HepG2 (cell line): Measurements from ENCODE around the gene SUSD2. TPM values are rescaled to one million over a fixed set of nuclear protein-coding genes. Genes with fewer than 3 reads are reported as not detected.

Experiments used
- CBX2 ChIP-seq, 2 experiments: fragments of 200-600 bp in 1 of 2; sonication (generic); formaldehyde crosslinking in 1 of 2; IDR thresholded peaks; 2 replicates each; pipeline versions ENCODE4 v1.7.0 to v1.8.1; 2018 to 2022; ENCODE audit warnings: low read depth in 2 of 2, low read length in 1 of 2, mild to moderate bottlenecking in 1 of 2, missing genetic modification reagents in 1 of 2
- HOXA3 ChIP-seq: sonication (generic); formaldehyde crosslinking; IDR thresholded peaks from 2 replicates; pipeline ENCODE4 v1.5.0; 2020; ENCODE audit warnings: missing genetic modification reagents
- IRF2 ChIP-seq: IDR thresholded peaks from 2 replicates; pipeline ENCODE4 v1.6.1; 2018; ENCODE audit warnings: missing genetic modification reagents, missing compliant biosample characterization
- KMT2A ChIP-seq: sonication (generic); formaldehyde crosslinking; IDR thresholded peaks from 2 replicates; pipeline ENCODE4 v1.4.0; 2020; ENCODE audit warnings: missing genetic modification reagents
- MEF2D ChIP-seq: sonication (generic); formaldehyde crosslinking; IDR thresholded peaks from 2 replicates; pipeline ENCODE4 v1.5.1; 2020; ENCODE audit warnings: mild to moderate bottlenecking, missing genetic modification reagents
- MTA1 ChIP-seq: sonication (generic); formaldehyde crosslinking; IDR thresholded peaks from 2 replicates; pipeline ENCODE4 v1.4.0; 2020; ENCODE audit warnings: missing genetic modification reagents, mild to moderate bottlenecking, borderline replicate concordance
- NFKBIZ ChIP-seq: IDR thresholded peaks from 2 replicates; pipeline ENCODE4 v1.6.1; 2018; ENCODE audit warnings: missing genetic modification reagents, missing compliant biosample characterization
- NFYC ChIP-seq: IDR thresholded peaks from 2 replicates; pipeline ENCODE4 v1.6.1; 2016; ENCODE audit warnings: missing genetic modification reagents, missing compliant biosample characterization
- PRPF4 ChIP-seq: fragments of 200-400 bp; formaldehyde crosslinking; IDR thresholded peaks from 2 replicates; pipeline ENCODE4 v1.6.1; 2016; ENCODE audit warnings: low read length, low read depth; ENCODE audit not compliant: poor library complexity, severe bottlenecking
- RAD21 ChIP-seq: fragments of 450-650 bp; formaldehyde crosslinking; IDR thresholded peaks from 2 replicates; pipeline ENCODE4 v1.5.0; 2020; ENCODE audit warnings: mild to moderate bottlenecking
- RFX1 ChIP-seq: fragments of 450-650 bp; IDR thresholded peaks from 2 replicates; pipeline ENCODE4 v1.6.1; 2017
- SALL2 ChIP-seq: sonication (generic); formaldehyde crosslinking; IDR thresholded peaks from 2 replicates; pipeline ENCODE4 v1.8.1; 2023; ENCODE audit warnings: mild to moderate bottlenecking, missing genetic modification reagents, inconsistent platforms
- SAP130 ChIP-seq: IDR thresholded peaks from 2 replicates; pipeline ENCODE4 v1.6.1; 2016; ENCODE audit warnings: low read depth
- SPEN ChIP-seq: sonication (generic); formaldehyde crosslinking; IDR thresholded peaks from 2 replicates; pipeline ENCODE4 v1.5.1; 2020; ENCODE audit warnings: low read depth, mild to moderate bottlenecking, missing genetic modification reagents
- TMF1 ChIP-seq: sonication (generic); formaldehyde crosslinking; IDR thresholded peaks from 2 replicates; pipeline ENCODE4 v1.8.1; 2022; ENCODE audit warnings: low read depth, missing genetic modification reagents
- ZBTB8A ChIP-seq: sonication (generic); formaldehyde crosslinking; IDR thresholded peaks from 2 replicates; pipeline ENCODE4 v1.4.0; 2020; ENCODE audit warnings: mild to moderate bottlenecking, low read depth, missing genetic modification reagents, borderline replicate concordance
- ZNF224 ChIP-seq: sonication (generic); formaldehyde crosslinking; IDR thresholded peaks from 2 replicates; pipeline ENCODE4 v1.5.0; 2020; ENCODE audit warnings: mild to moderate bottlenecking, missing genetic modification reagents
- ZNF256 ChIP-seq: sonication (generic); formaldehyde crosslinking; conservative IDR thresholded peaks from 2 replicates; pipeline ENCODE4 v1.4.0; 2020; ENCODE audit warnings: missing genetic modification reagents
- ZNF3 ChIP-seq: IDR thresholded peaks from 2 replicates; pipeline ENCODE4 v1.7.0; 2017; ENCODE audit warnings: inconsistent platforms
- ZNF543 ChIP-seq: sonication (generic); formaldehyde crosslinking; IDR thresholded peaks from 2 replicates; pipeline ENCODE4 v1.4.0; 2020; ENCODE audit warnings: mild to moderate bottlenecking, missing genetic modification reagents
- ZNF562 ChIP-seq: sonication (generic); formaldehyde crosslinking; IDR thresholded peaks from 2 replicates; pipeline ENCODE4 v1.8.0; 2022; ENCODE audit warnings: missing genetic modification reagents, borderline replicate concordance
- ZNF776 ChIP-seq: sonication (generic); formaldehyde crosslinking; IDR thresholded peaks from 2 replicates; pipeline ENCODE4 v1.4.0; 2020; ENCODE audit warnings: mild to moderate bottlenecking, missing genetic modification reagents
- ZNF792 ChIP-seq: IDR thresholded peaks from 2 replicates; pipeline ENCODE4 v1.6.1; 2016
- polyA plus RNA-seq, 8 experiments: library from polyadenylated mRNA; depleted of rRNA in 3 of 8; stranded (reverse) in 7 of 8; unstranded in 1 of 8; fragments of >200 nt; fragmentation: Illumina TruSeq in 4 of 8; extraction: Trizol in 4 of 8; gene quantifications; 2 replicates each; pipeline versions ENCODE4 v1.2.1 to v1.2.3, GENCODE V29; 2011 to 2016; ENCODE audit warnings: low read depth in 4 of 8, missing spikeins in 1 of 8, mixed read lengths in 1 of 8; ENCODE audit not compliant: insufficient read depth in 1 of 8
- total RNA-seq, 5 experiments: library from RNA; depleted of rRNA; stranded (reverse); fragments of >200 nt; fragmentation: Illumina TruSeq; extraction: Trizol; gene quantifications; 2 replicates each; pipeline ENCODE4 v1.2.3, GENCODE V29; 2016; ENCODE audit warnings: low read depth in 1 of 5
- TF ChIP-seq, protein P1 (sequence below): sonication (generic); formaldehyde crosslinking; IDR thresholded peaks from 2 replicates; pipeline ENCODE4 v1.9.0; 2021; ENCODE audit warnings: missing genetic modification reagents, borderline replicate concordance
- TF ChIP-seq, protein P2 (sequence below): sonication (generic); formaldehyde crosslinking; IDR thresholded peaks from 2 replicates; pipeline ENCODE4 v1.5.0; 2020; ENCODE audit warnings: missing genetic modification reagents
- TF ChIP-seq, protein P3 (sequence below): sonication (generic); formaldehyde crosslinking; IDR thresholded peaks from 2 replicates; pipeline ENCODE4 v1.4.0; 2020; ENCODE audit warnings: missing genetic modification reagents
- TF ChIP-seq, protein P4 (sequence below): IDR thresholded peaks from 2 replicates; pipeline ENCODE4 v1.6.1; 2016; ENCODE audit warnings: missing compliant biosample characterization, missing genetic modification reagents, borderline replicate concordance

Gene SUSD2
- total and polyA plus RNA-seq, 2 of the 13 experiments (the other 11 are each of a cell fraction or from before 2014, with no cell fraction given), result 2.1 to 11.0 TPM

DNA sequence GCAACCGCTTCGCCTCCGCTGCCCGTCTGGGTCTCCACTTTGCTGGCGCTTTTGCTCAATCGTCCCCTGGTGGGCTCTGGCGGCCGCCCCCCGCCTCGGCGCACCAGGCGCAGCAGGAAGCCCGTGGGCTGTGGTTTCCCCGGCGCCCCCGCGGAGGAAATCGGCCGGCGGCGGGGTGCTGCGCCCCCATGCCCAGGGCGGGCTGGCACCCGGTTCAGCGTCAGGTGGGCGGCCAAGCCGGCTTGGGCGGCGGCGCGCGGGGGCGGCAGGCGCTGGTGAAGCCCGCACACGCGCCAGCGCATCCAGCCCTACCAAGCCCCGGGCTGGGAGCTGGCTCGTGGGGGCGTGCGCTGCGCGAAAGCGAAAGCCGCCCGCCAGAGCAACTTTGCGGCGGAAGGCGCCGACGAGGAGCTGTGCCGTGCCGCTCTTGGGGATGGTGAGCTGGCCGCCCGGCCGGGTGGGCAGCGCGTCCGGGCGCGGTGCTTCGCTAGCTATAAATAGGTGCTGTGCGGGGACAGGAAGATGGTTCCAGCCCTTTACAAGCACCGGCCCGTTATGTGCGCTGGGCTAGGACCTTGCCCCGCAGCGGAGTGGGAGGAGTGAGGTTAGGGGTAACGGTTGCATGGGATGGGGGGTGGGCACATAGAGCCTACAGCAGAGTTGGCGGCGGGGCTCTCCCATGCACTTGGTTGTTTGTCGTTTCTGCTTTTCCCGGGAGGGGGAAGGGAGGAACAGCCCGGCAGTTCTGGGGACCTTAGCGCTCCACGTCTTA is 25.0 kb upstream of the SUSD2 start (continued):
- TF ChIP-seq, protein P1, sequence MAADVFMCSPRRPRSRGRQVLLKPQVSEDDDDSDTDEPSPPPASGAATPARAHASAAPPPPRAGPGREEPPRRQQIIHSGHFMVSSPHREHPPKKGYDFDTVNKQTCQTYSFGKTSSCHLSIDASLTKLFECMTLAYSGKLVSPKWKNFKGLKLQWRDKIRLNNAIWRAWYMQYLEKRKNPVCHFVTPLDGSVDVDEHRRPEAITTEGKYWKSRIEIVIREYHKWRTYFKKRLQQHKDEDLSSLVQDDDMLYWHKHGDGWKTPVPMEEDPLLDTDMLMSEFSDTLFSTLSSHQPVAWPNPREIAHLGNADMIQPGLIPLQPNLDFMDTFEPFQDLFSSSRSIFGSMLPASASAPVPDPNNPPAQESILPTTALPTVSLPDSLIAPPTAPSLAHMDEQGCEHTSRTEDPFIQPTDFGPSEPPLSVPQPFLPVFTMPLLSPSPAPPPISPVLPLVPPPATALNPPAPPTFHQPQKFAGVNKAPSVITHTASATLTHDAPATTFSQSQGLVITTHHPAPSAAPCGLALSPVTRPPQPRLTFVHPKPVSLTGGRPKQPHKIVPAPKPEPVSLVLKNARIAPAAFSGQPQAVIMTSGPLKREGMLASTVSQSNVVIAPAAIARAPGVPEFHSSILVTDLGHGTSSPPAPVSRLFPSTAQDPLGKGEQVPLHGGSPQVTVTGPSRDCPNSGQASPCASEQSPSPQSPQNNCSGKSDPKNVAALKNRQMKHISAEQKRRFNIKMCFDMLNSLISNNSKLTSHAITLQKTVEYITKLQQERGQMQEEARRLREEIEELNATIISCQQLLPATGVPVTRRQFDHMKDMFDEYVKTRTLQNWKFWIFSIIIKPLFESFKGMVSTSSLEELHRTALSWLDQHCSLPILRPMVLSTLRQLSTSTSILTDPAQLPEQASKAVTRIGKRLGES, result no peak
- TF ChIP-seq RFX1 (no peak), NFYC (no peak; the same call in 1 of the 2 replicates), ZNF256 (CRISPR knock-in tag) (no peak), ZNF792 (CRISPR knock-in tag) (no peak), PRPF4 (no peak), ZBTB8A (CRISPR knock-in tag) (no peak), ZNF3 (CRISPR knock-in tag) (no peak), ZNF543 (CRISPR knock-in tag) (peak; percentile 35; the same call in 1 of the 2 replicates), ZNF776 (no peak), MTA1 (peak; percentile 42; the same call in 1 of the 2 replicates), SPEN (CRISPR knock-in tag) (peak; percentile 31; the same call in 1 of the 2 replicates), IRF2 (no peak), ZNF562 (CRISPR knock-in tag) (no peak), CBX2 (IDR thresholded peaks at IDR 0.05; ENCODE audit: low read depth, low read length) (no peak), CBX2 (CRISPR knock-in tag; IDR thresholded peaks at IDR 0.05; ENCODE audit: low read depth) (no peak), KMT2A (no peak), HOXA3 (CRISPR knock-in tag) (peak; percentile 10; the same call in 1 of the 2 replicates), SALL2 (CRISPR knock-in tag) (no peak), SAP130 (CRISPR knock-in tag) (no peak), TMF1 (CRISPR knock-in tag) (no peak), ZNF224 (no peak), NFKBIZ (CRISPR knock-in tag) (no peak), MEF2D (CRISPR knock-in tag) (peak; percentile 26; the same call in 1 of the 2 replicates), RAD21 (no peak; the same call in 1 of the 2 replicates)
- TF ChIP-seq, protein P2, sequence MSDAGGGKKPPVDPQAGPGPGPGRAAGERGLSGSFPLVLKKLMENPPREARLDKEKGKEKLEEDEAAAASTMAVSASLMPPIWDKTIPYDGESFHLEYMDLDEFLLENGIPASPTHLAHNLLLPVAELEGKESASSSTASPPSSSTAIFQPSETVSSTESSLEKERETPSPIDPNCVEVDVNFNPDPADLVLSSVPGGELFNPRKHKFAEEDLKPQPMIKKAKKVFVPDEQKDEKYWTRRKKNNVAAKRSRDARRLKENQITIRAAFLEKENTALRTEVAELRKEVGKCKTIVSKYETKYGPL (CRISPR knock-in tag), result no peak
- TF ChIP-seq, protein P3, sequence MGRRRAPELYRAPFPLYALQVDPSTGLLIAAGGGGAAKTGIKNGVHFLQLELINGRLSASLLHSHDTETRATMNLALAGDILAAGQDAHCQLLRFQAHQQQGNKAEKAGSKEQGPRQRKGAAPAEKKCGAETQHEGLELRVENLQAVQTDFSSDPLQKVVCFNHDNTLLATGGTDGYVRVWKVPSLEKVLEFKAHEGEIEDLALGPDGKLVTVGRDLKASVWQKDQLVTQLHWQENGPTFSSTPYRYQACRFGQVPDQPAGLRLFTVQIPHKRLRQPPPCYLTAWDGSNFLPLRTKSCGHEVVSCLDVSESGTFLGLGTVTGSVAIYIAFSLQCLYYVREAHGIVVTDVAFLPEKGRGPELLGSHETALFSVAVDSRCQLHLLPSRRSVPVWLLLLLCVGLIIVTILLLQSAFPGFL (CRISPR knock-in tag), result no peak
- TF ChIP-seq, protein P4, sequence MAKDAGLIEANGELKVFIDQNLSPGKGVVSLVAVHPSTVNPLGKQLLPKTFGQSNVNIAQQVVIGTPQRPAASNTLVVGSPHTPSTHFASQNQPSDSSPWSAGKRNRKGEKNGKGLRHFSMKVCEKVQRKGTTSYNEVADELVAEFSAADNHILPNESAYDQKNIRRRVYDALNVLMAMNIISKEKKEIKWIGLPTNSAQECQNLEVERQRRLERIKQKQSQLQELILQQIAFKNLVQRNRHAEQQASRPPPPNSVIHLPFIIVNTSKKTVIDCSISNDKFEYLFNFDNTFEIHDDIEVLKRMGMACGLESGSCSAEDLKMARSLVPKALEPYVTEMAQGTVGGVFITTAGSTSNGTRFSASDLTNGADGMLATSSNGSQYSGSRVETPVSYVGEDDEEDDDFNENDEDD (CRISPR knock-in tag), result no peak
